ENCODE results near the gene LENG9. TPM values are rescaled to one million over a fixed set of nuclear protein-coding genes. Genes with fewer than 3 reads are reported as not detected.

The LENG9 gene
- total RNA-seq, 1 donor, result 5.2 TPM

- no peak overlapping the region for H3K4me3 ChIP-seq (ENCODE audit: low read depth, low read length)
- TF ChIP-seq CTCF (IDR thresholded peaks at IDR 0.05; ENCODE audit: insufficient read depth, low read depth, low read length), result no peak
- DNase-seq (ENCODE audit: low read depth), result no peak
Measured at GRCh38 chr19:54429176-54429495, 34.4 kb downstream of the LENG9 start.

GRCh38 chr19:54428323-54429175 lies 35.0 kb downstream of the LENG9 start:
- DNase-seq (ENCODE audit: low read depth), result no peak
- no peak for TF ChIP-seq CTCF (IDR thresholded peaks at IDR 0.05; ENCODE audit: insufficient read depth, low read depth, low read length)

DNA sequence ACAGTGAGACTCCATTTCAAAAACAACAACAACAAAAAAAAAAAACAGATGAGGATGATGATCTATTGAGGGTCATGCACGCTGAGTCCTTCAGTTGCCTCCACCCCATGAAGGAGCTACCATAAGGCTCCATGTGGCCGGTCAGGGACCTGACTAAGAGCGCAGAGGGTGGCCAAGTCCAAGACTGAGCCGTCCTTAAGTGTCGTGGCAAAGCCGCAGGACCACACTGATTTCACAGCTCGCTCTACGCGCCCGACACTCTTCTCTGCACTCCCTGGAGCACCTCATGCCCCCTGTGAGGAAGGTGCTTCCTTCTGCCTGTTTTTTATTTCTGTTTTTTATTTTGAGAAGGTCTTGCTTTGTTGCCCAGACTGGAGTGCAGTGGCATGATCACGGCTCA lies 36.0 kb downstream of the LENG9 start:
- no peak overlapping the region for H3K4me3 ChIP-seq (ENCODE audit: low read depth, low read length)
- no peak for DNase-seq (ENCODE audit: low read depth)
- TF ChIP-seq CTCF (IDR thresholded peaks at IDR 0.05; ENCODE audit: insufficient read depth, low read depth, low read length), result no peak

More at GRCh38 chr19:54428323-54429175, 35.0 kb downstream of the LENG9 start:
- H3K4me3 ChIP-seq (ENCODE audit: low read depth, low read length), result no peak overlapping the region

DNA sequence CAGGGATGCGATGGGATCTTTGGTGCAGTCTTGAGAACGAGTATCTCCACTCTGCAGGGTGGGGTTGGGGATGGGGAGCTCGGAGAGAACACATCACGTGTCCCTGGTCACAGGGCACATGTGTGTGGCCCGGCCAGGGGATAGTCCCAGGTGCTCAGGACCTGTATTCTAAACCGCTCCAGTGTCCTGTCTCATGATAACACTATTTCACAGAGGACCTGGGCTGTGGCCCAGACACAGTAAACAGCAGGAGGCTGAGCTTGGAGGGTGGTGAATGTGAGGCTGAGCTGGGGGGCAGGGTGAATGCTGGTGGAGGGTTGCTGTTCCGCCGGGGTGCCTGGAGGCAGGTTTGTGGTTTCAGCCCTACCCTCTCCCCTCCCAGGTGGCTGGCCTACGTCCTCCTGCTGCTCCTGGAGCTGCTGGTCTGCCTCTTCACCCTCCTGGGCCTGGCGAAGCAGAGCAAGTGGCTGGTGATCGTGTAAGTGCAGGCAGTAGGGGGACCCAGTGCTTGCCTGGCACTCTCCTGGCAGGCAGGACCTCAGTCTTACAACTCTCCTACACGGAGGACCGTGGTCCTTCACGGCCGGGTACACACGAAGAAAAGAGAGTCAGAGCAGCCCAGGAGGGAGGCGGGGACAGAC lies 37.2 kb downstream of the LENG9 start:
- no peak overlapping the region for H3K4me3 ChIP-seq (ENCODE audit: low read depth, low read length)
- no peak for TF ChIP-seq CTCF (IDR thresholded peaks at IDR 0.05; ENCODE audit: insufficient read depth, low read depth, low read length)
- no peak for DNase-seq (ENCODE audit: low read depth)

- DNase-seq (ENCODE audit: low read depth), result no peak
- no peak for TF ChIP-seq CTCF (IDR thresholded peaks at IDR 0.05; ENCODE audit: insufficient read depth, low read depth, low read length)
- no peak overlapping the region for H3K4me3 ChIP-seq (ENCODE audit: low read depth, low read length)
Measured at GRCh38 chr19:54425382-54425723, 38.2 kb downstream of the LENG9 start.

DNA sequence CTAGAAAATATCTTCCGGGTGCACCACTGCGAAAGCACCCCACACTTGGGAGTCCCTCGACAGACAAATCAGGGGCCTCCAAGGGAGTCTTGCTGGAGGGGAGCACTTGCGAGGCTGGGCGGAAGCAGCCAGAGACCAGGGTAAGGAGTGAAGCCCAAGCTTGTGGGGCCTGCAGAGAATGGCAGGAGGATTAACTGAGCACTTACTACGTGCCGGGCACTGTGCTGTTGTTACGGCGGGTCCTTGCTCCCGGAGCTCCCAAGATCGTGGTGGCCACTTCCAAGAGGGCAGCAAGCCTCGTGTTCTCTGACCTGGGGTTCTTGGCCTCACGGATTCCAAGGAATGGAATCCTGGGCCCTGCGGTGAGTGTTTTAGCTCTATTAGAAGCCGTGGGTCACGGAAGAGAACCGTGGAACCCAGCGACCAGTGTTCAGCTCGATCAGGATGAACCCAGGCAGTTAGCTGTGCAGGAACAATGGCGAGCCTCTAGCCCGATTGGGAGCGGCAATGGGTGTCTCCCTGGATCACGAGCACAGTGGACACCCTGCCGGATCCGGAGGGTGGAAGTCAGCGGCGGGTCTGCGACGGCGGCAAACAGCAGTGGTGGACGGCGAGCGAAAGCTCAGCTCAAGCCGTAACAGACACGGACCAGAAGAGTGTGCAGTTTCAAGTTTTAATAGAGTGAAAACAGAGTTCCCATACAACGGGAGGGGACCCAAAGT lies 38.8 kb downstream of the LENG9 start:
- no peak for DNase-seq (ENCODE audit: low read depth)
- H3K4me3 ChIP-seq (ENCODE audit: low read depth, low read length), result no peak overlapping the region
- TF ChIP-seq CTCF (IDR thresholded peaks at IDR 0.05; ENCODE audit: insufficient read depth, low read depth, low read length), result no peak
